H9 (cell line): ENCODE results near the gene CYP27B1. TPM values are rescaled to one million over a fixed set of nuclear protein-coding genes. Genes with fewer than 3 reads are reported as not detected.

Source experiments
- DNase-seq: peaks from one replicate; pipeline ENCODE4 v3.0.0-alpha.2; 2017
- H2AFZ ChIP-seq: one replicate; pipeline ENCODE4 v1.6.1; 2013; ENCODE audit warnings: mild to moderate bottlenecking, low read length, control low read depth, moderate library complexity
- H2AK5ac ChIP-seq: 2 replicates; pipeline ENCODE4 v1.6.1; 2013; ENCODE audit warnings: low read length, control low read depth, mixed read lengths; ENCODE audit not compliant: insufficient read length
- H2BK120ac ChIP-seq: one replicate; pipeline ENCODE4 v1.6.1; 2013; ENCODE audit warnings: low read depth, mild to moderate bottlenecking, low read length, control low read depth, inconsistent platforms; ENCODE audit not compliant: poor library complexity, severe bottlenecking
- H2BK12ac ChIP-seq: 2 replicates; pipeline ENCODE4 v1.6.1; 2013; ENCODE audit warnings: low read length, control low read depth, mixed read lengths, low read depth; ENCODE audit not compliant: insufficient read length
- H2BK15ac ChIP-seq: 2 replicates; pipeline ENCODE4 v1.6.1; 2013; ENCODE audit warnings: low read depth, low read length, control low read depth
- H2BK20ac ChIP-seq: one replicate; pipeline ENCODE4 v1.6.1; 2013; ENCODE audit warnings: low read depth, mild to moderate bottlenecking, low read length, control low read depth, inconsistent platforms; ENCODE audit not compliant: poor library complexity, severe bottlenecking
- H2BK5ac ChIP-seq: 2 replicates; pipeline ENCODE4 v1.6.1; 2013; ENCODE audit warnings: low read length, control low read depth, mixed read lengths; ENCODE audit not compliant: insufficient read length
- H3K14ac ChIP-seq: 2 replicates; pipeline ENCODE4 v1.6.1; 2013; ENCODE audit warnings: low read length, control low read depth; ENCODE audit not compliant: insufficient read depth
- H3K18ac ChIP-seq: 2 replicates; pipeline ENCODE4 v1.6.1; 2013; ENCODE audit warnings: low read depth, mild to moderate bottlenecking, mixed read lengths, low read length, control low read depth; ENCODE audit not compliant: insufficient read length
- H3K23ac ChIP-seq: 2 replicates; pipeline ENCODE4 v1.6.1; 2013; ENCODE audit warnings: low read length, control low read depth, mixed read lengths, low read depth; ENCODE audit not compliant: insufficient read length
- H3K23me2 ChIP-seq: 2 replicates; pipeline ENCODE4 v1.6.1; 2013; ENCODE audit warnings: low read depth, mild to moderate bottlenecking, mixed read lengths, low read length, control low read depth; ENCODE audit not compliant: insufficient read length, poor library complexity, severe bottlenecking
- H3K27ac ChIP-seq: 2 replicates; pipeline ENCODE4 v1.5.1; 2013; ENCODE audit warnings: low read length, control low read depth, mixed read lengths, low read depth; ENCODE audit not compliant: insufficient read length
- H3K27me3 ChIP-seq: 2 replicates; pipeline ENCODE4 v1.6.1; 2013; ENCODE audit warnings: low read length, control low read depth, inconsistent platforms; ENCODE audit not compliant: insufficient read depth
- H3K4ac ChIP-seq: 2 replicates; pipeline ENCODE4 v1.6.1; 2013; ENCODE audit warnings: low read depth, mild to moderate bottlenecking, control low read depth, inconsistent platforms, low read length, moderate library complexity
- H3K4me1 ChIP-seq: 2 replicates; pipeline ENCODE4 v1.6.1; 2013; ENCODE audit warnings: low read length, control low read depth, inconsistent platforms; ENCODE audit not compliant: insufficient read depth
- H3K4me2 ChIP-seq: 2 replicates; pipeline ENCODE4 v1.6.1; 2013; ENCODE audit warnings: low read length, control low read depth, mixed read lengths; ENCODE audit not compliant: insufficient read length, insufficient read depth
- H3K56ac ChIP-seq: 2 replicates; pipeline ENCODE4 v1.6.1; 2013; ENCODE audit warnings: low read depth, mild to moderate bottlenecking, mixed read lengths, low read length, control low read depth; ENCODE audit not compliant: insufficient read length
- H3K79me1 ChIP-seq: 2 replicates; pipeline ENCODE4 v1.6.1; 2013; ENCODE audit warnings: low read depth, mild to moderate bottlenecking, moderate library complexity, low read length, control low read depth, inconsistent platforms; ENCODE audit not compliant: insufficient read depth, poor library complexity, severe bottlenecking
- H3K79me2 ChIP-seq: 2 replicates; pipeline ENCODE4 v1.6.1; 2013; ENCODE audit warnings: low read length, control low read depth, inconsistent platforms; ENCODE audit not compliant: insufficient read depth
- H3K9ac ChIP-seq: 2 replicates; pipeline ENCODE4 v1.6.1; 2013; ENCODE audit warnings: low read length, control low read depth, mixed read lengths; ENCODE audit not compliant: insufficient read length; ENCODE audit errors: extremely low read depth
- H3K9me3 ChIP-seq: one replicate; pipeline ENCODE4 v1.6.1; 2013; ENCODE audit warnings: low read depth, low read length, inconsistent platforms; ENCODE audit not compliant: control insufficient read depth
- H3T11ph ChIP-seq: one replicate; pipeline ENCODE4 v1.6.1; 2013; ENCODE audit warnings: mild to moderate bottlenecking, low read length, control low read depth, inconsistent platforms
- H4K20me1 ChIP-seq: one replicate; pipeline ENCODE4 v1.6.1; 2013; ENCODE audit not compliant: control insufficient read depth, insufficient read length, insufficient read depth
- H4K5ac ChIP-seq: 2 replicates; pipeline ENCODE4 v1.6.1; 2013; ENCODE audit warnings: low read depth, mild to moderate bottlenecking, mixed read lengths, low read length, control low read depth; ENCODE audit not compliant: insufficient read length
- H4K8ac ChIP-seq: replicated peaks from 2 replicates; pipeline ENCODE4 v1.6.1; 2013; ENCODE audit warnings: low read length, control low read depth, mixed read lengths, low read depth; ENCODE audit not compliant: insufficient read length
- H4K91ac ChIP-seq: 2 replicates; pipeline ENCODE4 v1.6.1; 2013; ENCODE audit warnings: low read depth, mild to moderate bottlenecking, moderate library complexity, mixed read lengths, low read length, control low read depth; ENCODE audit not compliant: insufficient read length
- H3K27ac Mint-ChIP-seq, 3 experiments: 2 replicates in 2 of 3; 3 replicates in 1 of 3; pipeline ENCODE4 v1.8.0; 2020 to 2021; ENCODE audit warnings: mixed read lengths in 3 of 3, mild to moderate bottlenecking in 1 of 3, moderate library complexity in 1 of 3
- H3K27me3 Mint-ChIP-seq: 2 replicates; pipeline ENCODE4 v1.8.0; 2021; ENCODE audit warnings: low read depth, mild to moderate bottlenecking, moderate library complexity, mixed read lengths
- H3K36me3 Mint-ChIP-seq, 3 experiments: 2 replicates in 2 of 3; 3 replicates in 1 of 3; pipeline ENCODE4 v1.8.0; 2020 to 2021; ENCODE audit warnings: low read depth in 3 of 3, mixed read lengths in 3 of 3; ENCODE audit not compliant: insufficient read depth in 1 of 3
- H3K4me1 Mint-ChIP-seq, 2 experiments: 2 replicates each; pipeline ENCODE4 v1.8.0; 2020; ENCODE audit warnings: mixed read lengths in 2 of 2
- H3K4me3 Mint-ChIP-seq, 2 experiments: 2 replicates in 1 of 2; 3 replicates in 1 of 2; pipeline ENCODE4 v1.8.0; 2020 to 2021; ENCODE audit warnings: mild to moderate bottlenecking in 2 of 2, mixed read lengths in 2 of 2, moderate library complexity in 1 of 2
- H3K9me3 Mint-ChIP-seq, 2 experiments: 2 replicates in 1 of 2; 3 replicates in 1 of 2; pipeline ENCODE4 v1.8.0; 2020; ENCODE audit warnings: mild to moderate bottlenecking in 2 of 2, mixed read lengths in 2 of 2, moderate library complexity in 1 of 2
- WGBS: extraction: QIAGEN DNeasy Blood & Tissue Kit; methylation state at CpG from one replicate; pipeline ENCODE4 v1.1.7; 2013; ENCODE audit warnings: missing lambda C conversion rate, low lambda C conversion rate, mixed read lengths; ENCODE audit not compliant: insufficient read length; ENCODE audit errors: extremely low coverage; 5-methylcytosine and 5-hydroxymethylcytosine counted together
- total RNA-seq: library from RNA; stranded (reverse); gene quantifications from 2 replicates; pipeline ENCODE4 v1.2.1, GENCODE V29; 2021
- TF ChIP-seq, protein P1 (sequence below): fragments of 200-600 bp; sonication (generic); conservative IDR thresholded peaks from 3 replicates; pipeline ENCODE4 v1.8.0; 2021; ENCODE audit warnings: antibody characterized with exemption, mild to moderate bottlenecking

CYP27B1 gene
- total RNA-seq, 1 experiment from 2014 or later = 6.1 TPM

DNA sequence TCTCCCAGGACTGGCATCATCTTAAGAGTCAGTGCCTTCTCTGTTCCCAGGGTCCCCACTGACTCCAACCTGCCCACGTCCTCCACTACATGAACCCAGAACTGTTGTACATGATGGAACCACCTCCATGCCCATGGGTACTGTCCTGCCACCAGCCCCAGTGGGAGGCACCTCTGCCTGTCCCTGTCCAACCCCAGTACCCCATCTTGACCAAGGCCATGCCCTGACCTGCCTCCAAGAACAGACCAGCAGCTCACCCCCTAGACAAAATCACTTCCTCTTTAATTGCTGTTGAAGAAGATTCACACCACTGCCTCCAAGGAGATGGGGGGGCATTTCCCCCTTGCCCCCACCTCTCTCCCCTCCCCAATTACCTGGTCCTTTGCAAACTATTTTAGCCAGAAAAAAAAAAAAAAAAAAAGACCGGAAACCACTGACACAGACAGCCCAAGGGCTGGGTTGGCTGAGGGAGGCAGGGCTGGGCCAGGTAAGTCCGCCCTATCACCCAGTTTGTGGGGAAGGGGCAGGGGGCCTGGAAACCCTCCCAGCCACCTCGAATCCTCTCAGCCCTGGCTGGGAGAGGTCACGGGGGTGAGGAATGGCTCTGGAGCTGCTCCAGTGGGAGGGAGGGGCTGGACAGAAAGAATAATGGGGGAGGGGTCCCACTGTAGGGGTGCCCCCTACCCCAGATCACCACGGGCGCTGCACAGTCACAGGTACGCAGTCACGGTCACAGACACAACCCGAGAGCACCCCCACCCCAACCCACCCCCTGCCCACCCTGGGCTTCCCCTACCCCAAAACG lies 41.7 kb downstream of the CYP27B1 start:
- Histone ChIP-seq H3K4me1 (no peaks in the 10 kb centered on the region; the same call in 1 of the 2 replicates), H3K14ac (no peak overlapping the region), H2BK5ac (no peak overlapping the region), H2AK5ac (no peak overlapping the region), H3K9ac (no peak overlapping the region), H3K4ac (no peak overlapping the region), H2BK12ac (no peak overlapping the region), H3K79me2 (no peaks in the 10 kb centered on the region), H2AFZ (no peak overlapping the region), H2BK20ac (no peak overlapping the region), H3K27ac (no peak overlapping the region), H4K5ac (no peak overlapping the region), H3K27me3 (peaks cover 20% of the 10 kb centered on the region; the same call in 1 of the 2 replicates), H3K56ac (no peak overlapping the region), H2BK15ac (no peak overlapping the region), H3K23ac (no peak overlapping the region), H4K91ac (no peak overlapping the region), H3K23me2 (peaks cover 14% of the 10 kb centered on the region), H3K9me3 (no peaks in the 10 kb centered on the region), H4K8ac (no peak overlapping the region), H4K20me1 (no peaks in the 10 kb centered on the region), H3K4me2 (peak overlapping the region; percentile 96), H3T11ph (no peak overlapping the region), H2BK120ac (no peak overlapping the region), H3K18ac (no peak overlapping the region), H3K79me1 (no peaks in the 10 kb centered on the region)
- H3K27me3 Mint-ChIP-seq = peaks cover 68% of the 10 kb centered on the region
- no CpG with 5 or more reads among the region's 11 CpGs for WGBS
- H3K4me3 Mint-ChIP-seq = peak overlapping the region in 1 of 2 experiments; percentile 47; a peak in 1 of 5 replicates
- no peak overlapping the region for H3K27ac Mint-ChIP-seq
- H3K9me3 Mint-ChIP-seq = no peaks in the 10 kb centered on the region; a peak in 1 of 5 replicates
- peaks cover 0 to 16% (median 5%) of the 10 kb centered on the region in 3 experiments; a peak in 4 of 7 replicates for H3K36me3 Mint-ChIP-seq
- DNase-seq = no peak
- peaks cover 12 to 17% of the 10 kb centered on the region in 2 experiments for H3K4me1 Mint-ChIP-seq
- TF ChIP-seq, protein P1, sequence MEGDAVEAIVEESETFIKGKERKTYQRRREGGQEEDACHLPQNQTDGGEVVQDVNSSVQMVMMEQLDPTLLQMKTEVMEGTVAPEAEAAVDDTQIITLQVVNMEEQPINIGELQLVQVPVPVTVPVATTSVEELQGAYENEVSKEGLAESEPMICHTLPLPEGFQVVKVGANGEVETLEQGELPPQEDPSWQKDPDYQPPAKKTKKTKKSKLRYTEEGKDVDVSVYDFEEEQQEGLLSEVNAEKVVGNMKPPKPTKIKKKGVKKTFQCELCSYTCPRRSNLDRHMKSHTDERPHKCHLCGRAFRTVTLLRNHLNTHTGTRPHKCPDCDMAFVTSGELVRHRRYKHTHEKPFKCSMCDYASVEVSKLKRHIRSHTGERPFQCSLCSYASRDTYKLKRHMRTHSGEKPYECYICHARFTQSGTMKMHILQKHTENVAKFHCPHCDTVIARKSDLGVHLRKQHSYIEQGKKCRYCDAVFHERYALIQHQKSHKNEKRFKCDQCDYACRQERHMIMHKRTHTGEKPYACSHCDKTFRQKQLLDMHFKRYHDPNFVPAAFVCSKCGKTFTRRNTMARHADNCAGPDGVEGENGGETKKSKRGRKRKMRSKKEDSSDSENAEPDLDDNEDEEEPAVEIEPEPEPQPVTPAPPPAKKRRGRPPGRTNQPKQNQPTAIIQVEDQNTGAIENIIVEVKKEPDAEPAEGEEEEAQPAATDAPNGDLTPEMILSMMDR = no peak
